ENCODE measurements around the gene TNKS2.

The TNKS2 gene

GRCh38 chr10:91883549-91884444, 85.6 kb downstream of the TNKS2 start:
- TF ChIP-seq CTCF (conservative IDR thresholded peaks at IDR 0.05) (no peak), ZFX (IDR thresholded peaks at IDR 0.05) (no peak)
- no peak overlapping the region for H3K27ac ChIP-seq

GRCh38 chr10:91884536-91884935, 86.3 kb downstream of the TNKS2 start:
- no peak overlapping the region for H3K27ac ChIP-seq
- no peak for TF ChIP-seq ZFX (IDR thresholded peaks at IDR 0.05)
- TF ChIP-seq CTCF (conservative IDR thresholded peaks at IDR 0.05), result no peak

GRCh38 chr10:91885362-91886079, 87.3 kb downstream of the TNKS2 start:
- no peak overlapping the region for H3K27ac ChIP-seq
- TF ChIP-seq CTCF (conservative IDR thresholded peaks at IDR 0.05), result no peak
- TF ChIP-seq ZFX (IDR thresholded peaks at IDR 0.05), result no peak

- no peak overlapping the region for H3K27ac ChIP-seq
- TF ChIP-seq ZFX (IDR thresholded peaks at IDR 0.05) (no peak), CTCF (conservative IDR thresholded peaks at IDR 0.05) (no peak)
Measured at GRCh38 chr10:91886954-91887271, 88.7 kb downstream of the TNKS2 start.

- TF ChIP-seq CTCF (conservative IDR thresholded peaks at IDR 0.05) (no peak), ZFX (IDR thresholded peaks at IDR 0.05) (no peak)
- no peak overlapping the region for H3K27ac ChIP-seq
Measured at GRCh38 chr10:91887272-91888076, 89.2 kb downstream of the TNKS2 start.

- TF ChIP-seq CTCF (conservative IDR thresholded peaks at IDR 0.05), result no peak
- no peak for TF ChIP-seq ZFX (IDR thresholded peaks at IDR 0.05)
- no peak overlapping the region; the same call in 1 of the 2 replicates for H3K27ac ChIP-seq
Measured at GRCh38 chr10:91891125-91892001, 93.1 kb downstream of the TNKS2 start.

Data from C4-2B (cell line).